ENCODE results near the gene TRPM3. TPM values are rescaled to one million over a fixed set of nuclear protein-coding genes. Genes with fewer than 3 reads are reported as not detected.
"Not testable (repeated sequence)": the region's sequence is repeated elsewhere in the genome, so short reads cannot be mapped to it uniquely, and the experiment has no call there.

Gene TRPM3
- total RNA-seq, 1 donor from 2014 or later: not detected

- ATAC-seq: no peak
These were observed 479.8 kb downstream of the TRPM3 start for GRCh38 chr9:70641631-70642030.

- no peak for ATAC-seq
These were observed 480.4 kb downstream of the TRPM3 start for GRCh38 chr9:70641031-70641430.

GRCh38 chr9:70639853-70640814 lies 481.3 kb downstream of the TRPM3 start:
- ATAC-seq: no peak

GRCh38 chr9:70635790-70636189 lies 485.6 kb downstream of the TRPM3 start:
- no peak for ATAC-seq

GRCh38 chr9:70634696-70635095 lies 486.7 kb downstream of the TRPM3 start:
- ATAC-seq: no peak

GRCh38 chr9:70630971-70631370 lies 490.4 kb downstream of the TRPM3 start:
- no peak for ATAC-seq

- ATAC-seq: not testable (repeated sequence)
These were observed 492.2 kb downstream of the TRPM3 start for GRCh38 chr9:70629080-70629685.

- no peak for ATAC-seq
These were observed 496.3 kb downstream of the TRPM3 start for GRCh38 chr9:70625078-70625477.

- no peak for ATAC-seq
These were observed 502.6 kb downstream of the TRPM3 start for GRCh38 chr9:70618784-70619183.

- no peak for ATAC-seq
These were observed 504.2 kb downstream of the TRPM3 start for GRCh38 chr9:70617033-70617828.

- ATAC-seq: no peak
These were observed 505.0 kb downstream of the TRPM3 start for GRCh38 chr9:70616228-70616990.

GRCh38 chr9:70615464-70616138 lies 505.8 kb downstream of the TRPM3 start:
- no peak for ATAC-seq

- no peak for ATAC-seq
These were observed 506.5 kb downstream of the TRPM3 start for GRCh38 chr9:70614786-70615463.

GRCh38 chr9:70613024-70613768 lies 508.2 kb downstream of the TRPM3 start:
- no peak for ATAC-seq

GRCh38 chr9:70610287-70610644 lies 511.2 kb downstream of the TRPM3 start:
- no peak for ATAC-seq

GRCh38 chr9:70609542-70610286 lies 511.7 kb downstream of the TRPM3 start:
- no peak for ATAC-seq

GRCh38 chr9:70609011-70609410 lies 512.4 kb downstream of the TRPM3 start:
- no peak for ATAC-seq

GRCh38 chr9:70607926-70608325 lies 513.5 kb downstream of the TRPM3 start:
- ATAC-seq: no peak

GRCh38 chr9:70607329-70607728 lies 514.1 kb downstream of the TRPM3 start:
- ATAC-seq: no peak

GRCh38 chr9:70603020-70603411 lies 518.4 kb downstream of the TRPM3 start:
- ATAC-seq: no peak

All from esophagus mucosa (tissue), 1 donor.